GM18907 (cell line): ENCODE measurements around the gene CBX4.

Experiments
- ATAC-seq: cut with Tn5 transposase; IDR thresholded peaks from one replicate; pipeline ENCODE4 v1.9.1; 2021; ENCODE audit warnings: mild to moderate bottlenecking, moderate library complexity; ENCODE audit not compliant: unreplicated experiment

Gene CBX4

GRCh38 chr17:79790805-79791734 lies 48.2 kb downstream of the CBX4 start:
- ATAC-seq = no peak

GRCh38 chr17:79789943-79790804 lies 49.1 kb downstream of the CBX4 start:
- no peak for ATAC-seq

GRCh38 chr17:79788989-79789942 lies 50.0 kb downstream of the CBX4 start:
- no peak for ATAC-seq

GRCh38 chr17:79788455-79788854 lies 50.8 kb downstream of the CBX4 start:
- ATAC-seq = no peak

- ATAC-seq = no peak
These were observed 52.2 kb downstream of the CBX4 start for GRCh38 chr17:79786930-79787643.

GRCh38 chr17:79785900-79786810 lies 53.1 kb downstream of the CBX4 start:
- no peak for ATAC-seq

GRCh38 chr17:79785017-79785899 lies 54.0 kb downstream of the CBX4 start:
- ATAC-seq = no peak

GRCh38 chr17:79784353-79785016 lies 54.8 kb downstream of the CBX4 start:
- no peak for ATAC-seq

- ATAC-seq = no peak
These were observed 55.3 kb downstream of the CBX4 start for GRCh38 chr17:79783891-79784290.
